NCI-H2196 treated with DMSO at 0.1 percent for 48 hours (cell line): ENCODE measurements around the gene WNT4.

Experiments
- DNase-seq: peaks from one replicate; lab custom pipeline; 2025; ENCODE audit not compliant: unreplicated experiment; lab: John Stamatoyannopoulos, UW

WNT4 gene

GRCh38 chr1:22164841-22165808 is 22.2 kb upstream of the WNT4 start:
- no peak for DNase-seq

- no peak for DNase-seq
Measured at GRCh38 chr1:22163564-22163963, 20.7 kb upstream of the WNT4 start.

GRCh38 chr1:22163137-22163536 is 20.2 kb upstream of the WNT4 start:
- DNase-seq, result no peak

GRCh38 chr1:22159891-22160290 is 17.0 kb upstream of the WNT4 start:
- no peak for DNase-seq

GRCh38 chr1:22158654-22159053 is 15.8 kb upstream of the WNT4 start:
- no peak for DNase-seq

GRCh38 chr1:22157359-22157966 is 14.6 kb upstream of the WNT4 start:
- no peak for DNase-seq

- no peak for DNase-seq
Measured at GRCh38 chr1:22155517-22155916, 12.6 kb upstream of the WNT4 start.

GRCh38 chr1:22154626-22155025 is 11.7 kb upstream of the WNT4 start:
- no peak for DNase-seq

GRCh38 chr1:22153660-22154437 is 11.0 kb upstream of the WNT4 start:
- no peak for DNase-seq

GRCh38 chr1:22150923-22151322 is 8.0 kb upstream of the WNT4 start:
- DNase-seq, result no peak

- DNase-seq, result no peak
Measured at GRCh38 chr1:22142315-22143064, 407 bp downstream of the WNT4 start.

GRCh38 chr1:22141554-22142314 is 1.2 kb downstream of the WNT4 start:
- DNase-seq, result no peak

GRCh38 chr1:22140694-22141093 is 2.2 kb downstream of the WNT4 start:
- no peak for DNase-seq

- DNase-seq, result no peak
Measured at GRCh38 chr1:22139817-22140216, 3.1 kb downstream of the WNT4 start.

GRCh38 chr1:22139066-22139594 is 3.8 kb downstream of the WNT4 start:
- DNase-seq, result no peak

- DNase-seq, result no peak
Measured at GRCh38 chr1:22137004-22137720, 5.7 kb downstream of the WNT4 start.

- DNase-seq, result no peak
Measured at GRCh38 chr1:22133931-22134324, 9.0 kb downstream of the WNT4 start.

- no peak for DNase-seq
Measured at GRCh38 chr1:22133247-22133930, 9.5 kb downstream of the WNT4 start.
